HG03439 (cell line): ENCODE measurements around the gene MTMR6.

Source experiments
- ATAC-seq: cut with Tn5 transposase; IDR thresholded peaks from one replicate; pipeline ENCODE4 v1.9.1; 2021; ENCODE audit warnings: mild to moderate bottlenecking, moderate library complexity; ENCODE audit not compliant: unreplicated experiment

The MTMR6 gene

DNA sequence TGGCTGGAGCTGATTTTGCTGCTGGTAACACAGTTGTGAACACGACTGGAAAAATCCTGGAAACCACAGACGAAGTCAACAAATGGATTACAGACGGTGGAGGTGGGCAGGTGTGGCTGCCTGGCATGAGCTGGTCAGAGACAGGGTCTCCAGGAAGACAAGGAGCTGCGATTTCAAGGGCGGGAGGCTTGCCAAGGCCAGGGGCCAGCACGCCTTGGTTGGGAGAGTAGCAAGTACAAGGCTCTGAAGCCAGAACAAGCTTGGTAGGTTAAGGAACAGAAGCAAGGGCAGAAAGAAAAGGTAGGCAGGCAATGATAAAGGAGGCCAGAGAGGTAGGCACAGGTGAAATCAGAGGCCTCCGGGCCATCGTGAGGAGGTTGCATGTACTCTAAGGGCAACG lies 64.5 kb downstream of the MTMR6 start:
- ATAC-seq: no peak

DNA sequence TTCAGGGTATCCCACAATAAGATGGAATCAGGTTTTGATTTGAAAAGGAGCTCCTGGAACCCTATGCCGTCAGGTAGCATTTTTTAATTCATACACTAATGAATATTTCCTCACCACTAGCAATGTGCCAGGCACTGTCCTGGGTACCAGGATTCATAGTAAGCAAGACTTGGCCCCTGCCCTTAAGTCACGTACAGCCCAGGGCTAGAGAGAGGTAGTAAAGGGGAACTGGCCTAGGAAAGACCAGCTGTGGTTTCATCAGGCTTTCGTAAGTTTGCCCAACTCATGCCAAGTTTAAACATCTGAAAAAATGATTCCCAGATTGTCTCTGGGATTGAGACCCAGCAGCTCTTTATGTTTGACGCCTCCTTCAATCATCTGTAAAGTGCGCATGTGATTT lies 69.3 kb downstream of the MTMR6 start:
- ATAC-seq: no peak

GRCh38 chr13:25217023-25217885 lies 70.0 kb downstream of the MTMR6 start:
- no peak for ATAC-seq

- ATAC-seq: no peak
These were observed 72.1 kb downstream of the MTMR6 start for GRCh38 chr13:25215253-25215575.

- ATAC-seq: no peak
These were observed 72.6 kb downstream of the MTMR6 start for GRCh38 chr13:25214491-25215252.

DNA sequence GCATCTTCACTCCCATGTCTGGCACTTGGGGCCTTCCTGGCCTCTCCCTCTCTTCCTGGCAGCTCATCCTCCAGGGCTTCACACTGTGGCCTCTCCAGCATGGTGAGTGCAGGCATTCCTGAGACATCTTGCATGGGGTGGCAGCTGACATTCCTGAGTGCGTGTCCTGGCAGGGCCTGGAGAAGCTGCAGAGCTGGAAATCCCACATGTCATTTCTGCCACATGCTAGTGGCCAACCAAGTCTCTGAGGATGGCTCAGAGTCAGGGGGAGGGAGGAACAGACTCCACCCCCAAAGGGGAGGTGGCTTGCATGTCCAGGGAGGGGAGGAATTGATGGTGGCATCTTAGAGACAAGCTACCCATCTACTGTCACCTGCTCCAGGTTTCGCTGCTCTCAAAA lies 73.6 kb downstream of the MTMR6 start:
- ATAC-seq: no peak

- no peak for ATAC-seq
These were observed 76.3 kb downstream of the MTMR6 start for GRCh38 chr13:25210842-25211569.

DNA sequence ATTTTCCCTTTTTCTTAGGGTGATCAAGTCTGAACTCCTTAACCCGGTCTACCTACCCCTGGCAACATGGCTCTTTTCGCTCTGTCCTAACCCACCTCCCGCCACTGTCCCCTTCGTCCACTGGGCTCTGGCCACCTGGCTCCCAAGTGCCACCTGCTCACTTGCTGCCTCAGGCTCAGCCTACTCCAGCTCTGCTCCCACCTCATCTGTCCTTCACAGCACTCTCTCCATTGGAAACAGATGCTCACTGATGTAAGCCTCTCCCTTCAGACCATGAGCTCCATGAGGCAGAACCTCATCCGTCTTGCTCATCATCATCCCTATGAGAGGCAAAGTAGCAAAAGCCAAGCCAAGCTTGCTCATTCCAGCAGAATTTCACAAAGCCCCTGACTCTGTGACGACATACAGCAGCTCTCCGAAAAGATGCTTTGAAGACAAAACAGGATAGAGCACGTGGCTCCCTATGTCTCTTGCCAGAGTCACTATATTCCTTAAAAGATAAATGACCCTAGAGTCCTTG lies 79.9 kb downstream of the MTMR6 start:
- ATAC-seq: no peak

- ATAC-seq: no peak
These were observed 82.4 kb downstream of the MTMR6 start for GRCh38 chr13:25204863-25205262.

DNA sequence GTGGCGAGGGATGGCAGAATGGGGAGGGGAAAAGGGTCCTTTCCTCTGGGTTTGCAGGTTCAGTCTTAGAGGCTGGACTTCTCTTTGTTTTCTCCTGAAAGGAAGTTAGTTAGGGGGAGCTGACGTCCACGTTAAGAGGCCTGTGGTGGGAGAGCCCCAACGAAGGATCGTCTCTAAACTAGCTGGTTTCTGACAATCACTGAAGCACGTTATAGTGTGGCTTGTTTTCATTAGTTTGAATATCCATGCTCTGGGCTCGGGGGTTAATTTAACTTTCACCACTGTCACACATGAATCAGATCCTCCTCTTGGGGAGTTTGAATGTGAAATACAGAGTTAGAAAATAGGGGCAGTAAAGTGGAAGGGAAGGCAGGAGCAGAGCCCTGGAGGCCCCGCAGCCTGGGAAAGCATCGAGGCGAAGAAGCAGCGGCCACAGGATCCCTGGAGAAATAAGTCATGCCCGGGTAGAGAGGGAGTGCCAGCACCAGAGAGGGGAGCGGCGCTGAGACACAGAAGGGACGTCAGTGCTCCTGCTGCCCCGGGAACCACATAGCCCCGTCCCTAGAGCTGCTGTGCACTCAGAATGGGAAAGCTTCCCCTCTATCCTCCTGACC lies 84.1 kb downstream of the MTMR6 start:
- ATAC-seq: no peak

DNA sequence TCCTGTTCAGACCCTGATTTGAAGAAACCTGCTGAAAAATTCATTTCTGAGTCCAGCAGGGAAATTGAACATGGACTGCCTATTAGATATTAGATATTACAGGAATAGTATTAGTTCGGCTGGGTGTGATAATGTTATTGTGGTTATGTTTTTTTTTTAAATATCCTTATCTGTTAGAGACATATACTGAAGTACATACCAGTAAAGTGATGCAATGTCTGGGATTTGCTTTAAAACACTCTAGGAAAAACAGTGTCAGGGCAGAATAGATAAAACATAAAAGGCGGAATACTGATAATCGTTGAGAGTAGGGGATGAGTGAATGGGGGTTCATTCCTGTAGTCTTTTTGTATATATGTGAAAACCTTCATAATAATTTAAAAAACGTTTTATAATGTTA lies 86.5 kb downstream of the MTMR6 start:
- no peak for ATAC-seq

DNA sequence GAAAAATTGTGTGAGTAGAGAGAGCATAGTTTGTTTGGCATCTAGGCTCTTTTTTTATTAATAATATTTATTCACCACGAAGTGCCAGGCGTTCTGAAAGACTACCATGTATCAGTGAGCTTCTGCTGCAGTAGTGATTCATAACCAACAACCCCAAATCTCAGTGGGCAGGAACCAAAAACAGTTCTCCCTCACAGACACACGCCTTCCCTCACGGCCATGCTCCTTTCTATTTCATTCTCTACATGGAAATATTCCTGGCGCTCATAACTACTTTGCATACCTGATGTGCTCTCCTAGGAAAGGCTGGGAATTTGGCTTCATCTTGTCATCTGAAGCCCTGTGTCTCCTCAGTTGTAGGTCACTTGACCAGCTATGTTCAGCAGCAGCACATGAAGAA lies 88.6 kb downstream of the MTMR6 start:
- ATAC-seq: no peak

- ATAC-seq: no peak
These were observed 90.3 kb downstream of the MTMR6 start for GRCh38 chr13:25196971-25197370.
